GM18505 (cell line): ENCODE results near the gene EMP1.

Experiments
- ATAC-seq: cut with Tn5 transposase; IDR thresholded peaks from one replicate; pipeline ENCODE4 v1.9.1; 2021; ENCODE audit not compliant: unreplicated experiment
- POLR2A ChIP-seq: IDR thresholded peaks from 4 replicates; pipeline ENCODE4 v1.6.1; 2011; ENCODE audit warnings: borderline replicate concordance; ENCODE audit not compliant: insufficient read depth, insufficient read length; ENCODE audit errors: extremely low read depth

EMP1 gene

DNA sequence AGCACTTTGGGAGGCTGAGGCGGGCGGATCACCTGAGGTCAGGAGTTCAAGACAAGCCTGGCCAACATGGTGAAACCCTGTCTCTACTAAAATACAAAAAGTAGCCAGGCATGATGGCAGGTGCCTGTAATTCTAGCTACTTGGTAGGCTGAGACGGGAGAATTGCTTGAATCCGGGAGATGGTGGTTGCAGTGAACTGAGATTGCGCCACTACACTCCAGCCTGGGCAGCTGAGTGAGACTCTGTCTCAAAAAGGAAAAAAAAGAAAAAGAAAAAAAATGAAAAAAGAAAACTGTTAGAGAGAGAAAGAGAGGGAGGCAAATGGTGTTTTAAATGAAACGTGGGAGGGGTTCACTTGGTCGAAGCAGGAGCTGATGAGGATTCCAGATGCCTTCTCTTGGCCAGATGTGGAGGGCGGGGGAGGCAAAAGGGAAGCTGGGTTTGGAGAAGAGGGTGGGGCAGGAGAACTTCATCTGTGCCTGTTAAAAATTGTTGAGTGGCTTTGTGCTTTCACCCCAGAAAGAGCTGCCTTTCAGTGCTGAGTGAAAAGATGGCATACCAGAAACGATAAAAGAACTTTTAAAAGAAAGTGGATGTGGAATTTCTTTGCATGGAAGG is 1.1 kb downstream of the EMP1 start:
- TF ChIP-seq POLR2A: no peak
- ATAC-seq: no peak

DNA sequence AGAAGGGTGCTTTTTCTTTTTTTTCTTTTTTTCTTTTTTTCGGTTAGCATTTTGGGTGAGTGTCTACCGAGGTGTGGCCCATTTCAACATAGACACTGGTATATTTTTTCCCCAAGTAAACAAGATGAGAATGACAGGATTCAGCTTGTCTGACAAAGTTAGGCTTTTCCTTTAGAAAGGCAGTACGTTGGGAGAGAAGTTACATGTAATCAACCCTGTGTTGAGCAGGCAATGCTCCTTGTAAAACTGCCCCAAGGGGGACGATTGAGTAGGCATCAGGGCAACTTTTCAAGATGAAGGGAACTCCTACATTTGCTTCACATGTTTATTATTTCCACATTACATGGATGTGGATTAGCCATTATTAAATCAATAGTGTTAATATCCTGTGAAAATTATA is 1.7 kb downstream of the EMP1 start:
- TF ChIP-seq POLR2A: no peak
- ATAC-seq: no peak

DNA sequence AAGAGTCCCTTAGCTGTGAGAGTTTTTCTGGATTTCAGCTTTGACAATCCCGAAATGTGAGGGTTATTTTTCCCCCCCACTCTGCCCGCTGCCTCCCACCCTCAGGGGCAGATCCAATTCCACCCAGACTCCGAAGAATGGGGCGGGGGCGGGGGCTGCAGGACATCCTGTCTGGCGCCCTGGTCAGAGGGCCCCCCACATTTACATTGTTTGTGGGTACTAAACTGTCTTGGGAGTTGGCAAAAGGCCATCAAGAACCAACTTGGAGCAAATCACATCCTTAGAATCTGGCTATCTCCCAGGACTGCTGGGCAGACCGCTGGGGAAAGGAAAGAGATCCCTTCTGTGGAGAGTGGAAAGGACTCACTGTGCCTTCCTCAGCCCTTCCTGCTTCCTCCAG is 2.4 kb downstream of the EMP1 start:
- TF ChIP-seq POLR2A: no peak
- no peak for ATAC-seq

DNA sequence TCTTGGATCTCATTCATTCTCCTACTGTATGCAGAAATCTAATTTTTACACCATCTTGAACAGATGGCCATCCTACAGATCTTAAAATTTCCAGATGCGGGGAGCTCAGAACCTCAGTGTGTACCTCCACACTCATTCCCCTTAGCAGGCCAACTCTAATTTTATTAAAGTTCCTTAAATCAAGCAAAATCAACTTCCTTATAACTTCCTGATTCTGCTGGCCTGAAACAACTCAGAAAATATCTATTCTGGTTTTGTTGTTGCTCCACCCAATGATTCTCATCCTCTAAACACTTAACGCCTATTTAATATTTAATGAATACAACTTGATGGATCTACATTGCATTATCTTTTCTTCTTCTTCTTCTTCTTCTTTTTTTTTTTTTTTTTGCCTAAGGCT is 3.1 kb downstream of the EMP1 start:
- TF ChIP-seq POLR2A: no peak
- no peak for ATAC-seq

DNA sequence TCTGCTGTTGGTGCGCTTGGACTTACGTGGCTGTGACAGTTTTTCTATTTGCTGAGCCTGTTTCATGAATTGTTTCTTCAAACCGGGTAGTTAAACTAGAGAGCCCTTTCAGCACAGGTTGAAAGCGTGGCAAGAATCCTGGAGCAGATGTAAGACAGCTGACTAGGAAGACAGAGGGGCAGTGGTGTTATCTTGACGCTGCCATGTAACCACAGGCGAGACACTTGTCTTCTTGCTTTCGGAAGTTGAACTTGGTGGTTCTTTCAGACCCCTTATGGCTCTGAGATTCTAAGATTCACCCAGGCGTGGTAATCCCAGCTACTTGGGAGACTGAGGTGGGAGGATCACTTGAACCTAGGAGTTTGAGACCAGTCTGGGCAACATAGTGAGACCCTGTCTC is 4.3 kb downstream of the EMP1 start:
- TF ChIP-seq POLR2A: no peak
- ATAC-seq: no peak

DNA sequence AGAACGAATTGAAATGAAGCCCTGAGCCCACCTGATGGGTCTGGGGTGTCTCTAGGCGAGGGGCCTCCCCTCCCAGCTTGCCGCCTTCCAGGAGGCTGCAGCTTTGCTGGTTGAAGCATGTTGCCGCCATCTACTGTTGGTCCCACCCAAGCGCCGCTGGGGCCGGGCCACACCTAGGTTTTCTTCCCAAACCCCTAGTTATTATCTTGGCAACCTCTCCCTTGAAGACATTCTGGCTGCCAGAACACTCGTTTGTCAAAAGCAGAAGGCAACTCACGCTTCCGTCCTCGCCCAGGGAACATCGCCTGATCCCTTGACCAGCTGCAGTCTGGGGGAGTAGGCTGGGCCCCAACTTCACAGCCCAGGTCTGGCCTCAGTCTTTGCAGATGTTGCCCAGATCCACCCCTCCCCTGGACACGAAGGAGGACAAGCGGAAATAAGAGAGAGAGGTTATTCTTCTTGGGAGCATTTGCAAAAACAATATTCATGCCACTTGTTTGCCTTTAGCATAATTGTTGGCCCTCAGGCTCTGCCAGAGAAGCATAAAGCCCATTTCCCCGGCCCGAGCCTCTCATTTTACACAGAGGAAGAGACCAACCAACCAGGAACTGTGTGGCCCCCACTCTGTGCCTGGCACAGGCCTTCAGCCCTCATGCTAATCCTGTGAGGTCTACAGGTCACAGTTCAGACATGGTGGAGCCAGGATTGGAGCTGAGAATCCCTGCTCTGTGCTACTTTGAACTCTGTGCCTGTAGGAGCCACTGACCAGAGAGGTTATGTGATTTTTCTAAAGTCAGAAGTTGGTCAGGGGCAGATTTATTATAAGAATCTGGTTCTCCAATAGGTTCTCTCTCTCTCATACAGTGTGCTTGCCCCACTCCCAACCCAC is 6.8 kb downstream of the EMP1 start:
- ATAC-seq: no peak
- TF ChIP-seq POLR2A: no peak

DNA sequence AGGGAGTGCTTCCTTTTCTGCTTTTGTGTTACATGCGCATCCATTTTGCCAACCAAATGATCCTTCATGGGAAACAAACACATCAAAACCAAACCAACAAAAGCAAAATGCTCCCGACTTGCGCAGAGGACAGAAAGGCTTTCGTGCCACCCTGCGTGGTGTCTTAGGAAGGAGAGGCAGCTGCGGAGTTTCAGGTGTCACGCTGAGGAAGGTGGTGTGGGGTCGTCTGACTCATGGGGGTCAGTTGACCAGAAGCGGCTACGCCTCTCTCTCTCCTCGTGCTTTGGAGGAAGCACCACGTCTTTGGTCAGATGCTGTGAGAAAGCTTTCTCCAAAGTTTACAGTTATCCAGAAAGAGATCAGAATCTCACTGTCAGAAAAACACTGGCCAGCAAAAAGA is 7.9 kb downstream of the EMP1 start:
- TF ChIP-seq POLR2A: no peak
- no peak for ATAC-seq

DNA sequence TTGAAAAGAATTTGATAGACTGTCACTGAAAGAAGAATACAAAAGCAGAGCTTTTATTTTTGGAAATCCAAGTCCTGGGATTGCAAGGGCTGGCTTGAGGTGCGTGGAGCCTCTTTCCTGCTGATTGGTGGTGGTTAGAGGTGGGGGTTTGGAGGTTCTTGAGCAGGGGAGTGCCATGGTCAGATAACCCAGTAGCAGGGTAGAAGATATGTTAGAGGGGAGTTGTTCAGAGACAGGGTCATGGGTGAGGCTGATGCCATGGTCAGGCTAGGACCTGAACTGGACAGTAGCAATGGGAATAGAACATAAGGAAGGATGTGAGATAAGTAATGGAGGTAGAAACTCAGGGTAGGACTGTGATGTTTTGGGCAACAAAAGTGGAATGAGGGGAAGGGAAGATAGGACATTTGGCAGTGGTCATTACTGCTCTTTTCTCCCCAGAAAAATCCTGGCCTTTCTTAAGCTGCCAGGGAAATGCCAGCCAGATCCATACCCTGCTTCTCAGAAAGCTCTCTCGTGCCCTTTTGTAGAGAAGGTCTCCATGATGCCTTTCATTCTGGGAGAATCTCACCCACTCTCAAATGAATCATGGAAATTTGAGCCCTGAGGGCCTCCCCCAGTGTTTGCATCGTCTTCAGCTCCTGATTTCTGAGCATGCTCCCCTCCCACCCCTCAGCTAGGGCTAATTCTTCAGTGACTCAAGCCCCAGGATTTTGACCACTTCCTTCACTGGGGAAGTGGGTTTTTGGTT is 9.5 kb downstream of the EMP1 start:
- no peak for ATAC-seq
- TF ChIP-seq POLR2A: no peak

DNA sequence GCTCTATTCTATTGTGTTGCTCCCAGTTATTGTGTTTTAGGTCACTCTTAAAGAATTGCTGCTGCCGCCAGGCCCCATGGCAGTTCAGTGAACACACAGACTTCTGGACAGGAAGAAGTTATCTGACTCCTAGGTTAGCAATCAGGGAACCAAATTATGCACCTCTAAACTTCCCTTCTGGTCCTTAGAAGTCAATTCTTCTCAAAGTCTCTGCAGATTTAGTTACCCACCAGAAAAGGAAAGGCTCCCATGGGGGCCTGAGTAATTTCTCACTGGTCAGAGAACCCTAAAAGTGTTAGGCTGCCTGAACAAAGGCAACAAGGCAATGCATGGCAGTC is 10.0 kb downstream of the EMP1 start:
- no peak for TF ChIP-seq POLR2A
- ATAC-seq: no peak

DNA sequence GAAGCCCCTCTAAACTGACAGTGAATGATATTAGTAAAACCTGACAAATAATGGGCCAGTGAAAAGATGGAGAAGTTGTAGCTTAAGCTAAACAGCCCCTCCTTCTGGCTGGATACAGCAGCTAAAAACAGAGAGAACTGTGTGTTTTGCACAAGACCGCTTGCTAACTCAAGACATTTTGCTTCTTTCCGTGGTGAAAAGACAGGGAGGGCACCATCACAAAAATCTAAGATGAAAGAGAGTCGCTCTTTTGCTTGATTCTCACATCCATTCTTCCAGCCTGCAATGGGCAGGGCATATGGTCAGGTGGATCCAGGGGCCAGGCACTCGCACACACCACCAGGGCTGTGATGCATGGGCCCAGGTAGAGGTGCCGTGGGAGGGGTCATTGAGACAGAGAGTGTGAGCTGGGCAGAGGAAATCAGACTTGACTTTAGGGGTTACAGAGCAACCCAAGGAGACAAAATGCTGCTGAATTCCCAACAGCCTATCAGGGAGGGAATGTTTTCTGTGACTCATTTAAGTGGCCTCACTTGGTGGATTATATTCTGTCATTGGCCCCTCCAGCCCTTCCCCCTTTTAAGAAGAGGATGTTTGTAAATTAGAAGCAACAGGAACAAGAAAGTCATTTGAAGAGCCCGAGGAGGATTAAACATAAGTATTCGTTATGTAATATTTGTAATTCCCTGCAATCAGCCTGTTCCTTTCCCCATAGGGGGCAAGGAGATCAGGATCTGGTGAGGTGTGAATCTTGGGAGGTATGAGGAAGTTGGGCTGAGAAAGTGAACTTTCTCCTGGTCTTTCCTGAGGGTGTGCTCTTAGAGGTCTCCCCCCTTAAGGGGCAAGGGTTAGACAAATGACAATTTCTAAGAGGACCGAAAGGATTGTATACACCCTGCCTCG is 12.3 kb downstream of the EMP1 start:
- ATAC-seq: no peak
- no peak for TF ChIP-seq POLR2A

DNA sequence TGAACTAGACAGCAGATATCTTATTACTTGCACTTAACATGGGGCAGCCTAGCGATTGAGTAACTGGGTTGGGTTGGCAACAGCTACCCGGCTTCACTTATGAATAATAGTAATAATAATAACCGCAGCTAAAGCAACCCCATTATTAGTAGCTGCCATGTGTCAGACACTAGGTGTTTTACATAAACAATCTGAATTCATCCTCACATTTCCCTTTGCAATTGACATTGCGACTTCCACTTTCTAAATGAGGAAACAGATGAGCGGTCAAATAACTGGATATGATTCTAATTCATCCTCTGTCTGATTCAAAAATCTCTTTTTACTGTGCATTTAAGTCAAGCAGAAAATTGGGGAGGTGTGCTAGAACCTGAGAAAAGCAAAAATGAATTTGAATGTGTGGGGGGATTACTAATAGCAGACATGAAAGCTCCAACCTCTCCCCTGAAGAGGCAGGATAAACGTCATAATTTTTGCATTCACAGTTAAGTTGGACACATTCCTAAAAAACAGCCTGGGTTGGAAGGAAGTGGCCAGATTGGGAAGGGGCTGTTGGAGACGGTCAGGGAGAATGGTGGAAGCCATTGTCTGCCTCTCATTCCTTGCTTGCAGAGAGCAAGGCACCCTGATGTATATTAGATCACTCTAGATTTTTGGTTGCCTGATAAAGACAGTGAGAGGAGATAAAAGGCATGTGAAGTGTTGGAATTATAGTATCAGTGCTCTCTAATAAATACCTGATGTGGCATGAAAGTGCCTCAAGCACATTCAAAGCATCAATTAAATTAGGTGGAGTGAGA is 13.1 kb downstream of the EMP1 start:
- no peak for ATAC-seq
- no peak for TF ChIP-seq POLR2A
